Limb (tissue), 2 donors: ENCODE data around the gene TCF7L2.

Experiments
- DNase-seq, 2 donors: peaks; one replicate each; pipeline ENCODE4 v3.0.0-alpha.2; 2016; ENCODE audit errors: extremely low spot score in 2 of 2

The TCF7L2 gene

DNA sequence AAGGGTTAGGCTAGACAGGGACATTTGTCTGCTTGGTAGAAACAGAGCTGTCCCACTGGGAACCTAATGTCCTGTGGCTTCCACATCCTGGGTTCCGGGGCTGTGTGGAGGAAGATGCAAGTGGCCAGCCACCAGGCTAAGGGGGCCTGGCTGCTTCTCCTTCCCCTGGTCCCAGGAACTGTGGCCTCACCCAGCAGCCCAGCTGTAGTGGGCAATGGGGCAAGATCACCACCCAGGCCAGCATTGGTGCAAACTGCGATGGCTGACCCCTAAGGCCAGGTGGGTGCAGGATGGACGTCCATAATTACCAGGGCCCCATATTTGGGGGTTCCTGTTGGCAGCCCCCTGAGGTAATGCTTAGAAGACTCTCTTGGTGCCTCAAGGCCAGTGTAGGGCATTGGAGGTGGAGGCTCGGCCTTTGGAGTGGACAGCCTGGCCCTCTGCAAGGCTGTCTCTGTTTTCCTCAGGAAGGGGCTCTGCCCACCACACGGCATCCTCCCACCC is 226.7 kb downstream of the TCF7L2 start:
- DNase-seq, result no peak

- DNase-seq, result peak; percentile 64 to 75
Observed at GRCh38 chr10:113177156-113177935, 227.3 kb downstream of the TCF7L2 start.

DNA sequence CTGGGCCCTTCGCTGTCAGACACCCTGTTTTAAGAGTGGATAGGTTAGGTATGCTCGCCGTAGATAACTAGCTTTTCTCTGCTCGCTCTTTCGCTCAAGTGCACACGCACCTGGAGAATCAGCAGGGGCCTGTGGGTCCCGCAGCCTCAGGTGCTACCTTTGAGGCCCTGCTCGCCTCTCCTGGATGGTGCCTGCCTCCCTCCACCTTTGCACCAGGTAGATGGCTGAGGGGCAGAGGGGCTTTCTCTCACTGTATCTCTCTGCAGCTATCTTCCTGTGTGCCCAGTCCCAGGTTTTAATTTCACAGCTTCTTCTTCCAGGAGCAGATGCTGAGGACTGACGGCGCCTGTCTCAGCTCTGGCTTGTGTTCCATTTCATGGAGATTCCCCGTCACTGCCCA is 227.9 kb downstream of the TCF7L2 start:
- no peak for DNase-seq

DNA sequence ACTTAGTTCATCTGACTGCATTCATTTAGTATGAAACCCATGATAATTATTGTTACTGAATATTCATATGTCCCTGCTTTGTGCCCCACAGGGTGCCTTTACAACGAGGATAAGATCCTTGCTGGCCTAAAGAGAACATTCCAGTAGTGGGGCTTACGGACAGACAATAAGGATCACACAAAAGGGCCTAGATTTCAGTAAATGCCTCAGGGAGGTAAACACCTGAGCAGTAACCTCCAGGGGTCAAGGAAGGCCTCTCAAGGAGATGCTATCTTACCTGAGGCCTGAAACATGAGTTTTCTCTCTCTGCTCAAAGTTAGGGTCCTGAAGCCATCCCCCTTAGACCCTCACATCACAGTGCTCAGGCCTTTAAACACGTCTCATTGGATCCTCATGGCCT is 228.7 kb downstream of the TCF7L2 start:
- DNase-seq, result no peak

GRCh38 chr10:113179265-113179664 is 229.2 kb downstream of the TCF7L2 start:
- no peak for DNase-seq

DNA sequence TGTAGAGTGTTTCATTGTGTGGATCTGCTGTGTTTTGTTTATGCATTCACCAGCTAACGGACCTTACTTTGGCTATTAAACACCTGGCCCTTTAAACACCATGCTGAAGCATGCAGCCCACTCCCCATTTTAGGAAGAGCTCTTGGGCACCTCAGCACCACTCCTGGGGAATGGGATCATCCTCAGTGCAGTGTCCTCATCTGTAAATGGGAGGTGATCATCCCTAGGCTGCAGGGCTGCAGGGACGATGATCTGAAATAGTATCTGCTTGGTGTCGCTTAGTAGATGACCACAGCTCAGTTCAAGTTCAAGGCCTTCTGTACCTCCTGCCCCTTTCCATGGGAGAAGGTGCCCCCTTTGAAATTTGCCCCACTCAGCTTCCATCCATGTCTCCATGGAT is 229.9 kb downstream of the TCF7L2 start:
- DNase-seq, result no peak

DNA sequence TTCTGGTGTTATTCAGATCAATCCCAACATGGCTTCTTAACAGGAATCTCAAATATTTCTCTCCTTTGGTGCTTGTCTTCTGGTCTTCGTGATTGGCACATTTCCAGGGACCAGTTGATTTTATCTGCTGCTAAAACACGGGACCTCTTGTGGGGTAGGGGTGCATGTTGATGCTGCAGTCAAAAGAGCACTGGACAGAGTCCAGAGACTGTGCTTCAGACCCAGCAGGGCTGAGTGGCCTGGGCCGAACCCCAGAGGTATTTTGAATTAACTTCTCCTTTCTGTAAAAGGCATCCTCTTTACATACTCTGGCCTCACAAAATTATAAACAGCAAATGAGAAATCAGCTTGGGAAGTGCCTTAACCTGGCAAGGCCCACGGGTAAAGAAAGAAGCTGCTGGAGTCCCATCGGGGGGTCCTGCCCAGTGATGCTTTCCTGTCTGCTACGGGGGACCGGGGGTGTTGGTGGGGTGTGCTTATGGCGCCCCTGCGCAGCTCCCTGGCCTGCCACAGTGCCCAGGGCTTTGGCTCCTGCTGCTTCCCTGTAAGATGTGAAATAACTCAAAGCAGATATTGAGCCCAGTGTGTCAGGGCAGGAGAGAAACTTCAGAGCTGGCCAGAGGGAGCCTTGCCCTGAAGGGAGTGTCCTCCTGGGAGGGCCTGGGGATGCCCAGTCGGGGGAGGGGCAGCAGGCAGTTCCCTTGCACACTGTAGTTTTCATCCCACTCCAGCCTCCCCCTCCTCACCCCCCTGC is 230.5 kb downstream of the TCF7L2 start:
- no peak for DNase-seq

DNA sequence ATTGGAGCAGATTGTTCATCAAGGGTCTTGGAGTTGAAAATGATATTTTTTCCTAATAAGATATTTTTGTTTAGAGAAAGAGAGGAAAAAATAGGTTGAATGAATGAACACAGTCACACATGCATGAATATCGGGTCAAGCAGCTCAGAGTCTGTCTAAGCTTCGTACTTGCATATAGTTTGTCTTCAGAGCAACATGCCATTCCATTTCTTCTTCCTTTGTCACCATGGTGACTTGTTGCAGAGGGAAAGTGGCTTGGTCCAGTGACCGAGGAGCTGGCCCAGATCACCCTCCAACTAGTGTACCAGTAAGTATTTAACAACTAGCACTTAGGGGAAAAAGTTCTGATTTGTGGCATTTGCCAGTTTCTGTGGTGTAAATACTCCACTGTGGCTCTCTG is 232.1 kb downstream of the TCF7L2 start:
- DNase-seq, result no peak

- DNase-seq, result no peak
Observed at GRCh38 chr10:113183573-113183972, 233.5 kb downstream of the TCF7L2 start.

DNA sequence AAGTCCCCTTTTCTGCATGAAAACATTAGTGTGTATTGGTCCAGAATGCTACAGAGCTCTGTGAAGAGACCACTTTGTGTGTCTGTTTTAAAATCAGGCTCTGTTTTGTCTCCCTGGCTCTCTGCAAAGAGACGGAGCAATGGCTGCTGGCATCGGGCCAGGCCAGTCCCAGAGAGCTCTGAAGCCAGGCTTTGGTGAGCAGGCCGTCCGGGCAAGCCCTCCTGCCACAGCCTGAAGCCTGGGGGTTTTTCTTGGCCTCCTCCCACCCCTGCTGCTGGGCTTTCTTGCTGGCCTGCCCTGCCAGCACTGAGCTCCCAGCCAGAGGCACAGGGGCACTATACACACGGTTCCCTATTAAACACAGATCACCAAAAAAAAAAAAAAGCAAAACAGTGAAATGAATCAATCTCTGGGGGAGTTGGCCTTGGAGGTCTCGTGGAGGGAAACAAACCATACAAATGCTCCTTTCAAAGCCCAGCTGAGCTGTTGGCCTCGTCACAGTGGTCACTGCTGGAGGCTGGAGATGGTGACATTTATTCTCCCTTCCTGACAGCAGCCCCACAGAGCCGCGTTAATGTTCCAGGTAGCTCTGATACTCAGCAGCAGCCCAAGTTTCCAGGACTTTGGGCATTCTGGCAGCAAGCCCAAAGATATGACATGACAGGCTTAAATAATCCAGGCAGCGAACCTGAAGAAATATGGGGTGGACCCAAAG is 237.2 kb downstream of the TCF7L2 start:
- peak; percentile 48 to 80 for DNase-seq

- DNase-seq, result no peak
Observed at GRCh38 chr10:113199459-113199858, 249.4 kb downstream of the TCF7L2 start.

GRCh38 chr10:113202011-113202410 is 252.0 kb downstream of the TCF7L2 start:
- DNase-seq, result no peak

DNA sequence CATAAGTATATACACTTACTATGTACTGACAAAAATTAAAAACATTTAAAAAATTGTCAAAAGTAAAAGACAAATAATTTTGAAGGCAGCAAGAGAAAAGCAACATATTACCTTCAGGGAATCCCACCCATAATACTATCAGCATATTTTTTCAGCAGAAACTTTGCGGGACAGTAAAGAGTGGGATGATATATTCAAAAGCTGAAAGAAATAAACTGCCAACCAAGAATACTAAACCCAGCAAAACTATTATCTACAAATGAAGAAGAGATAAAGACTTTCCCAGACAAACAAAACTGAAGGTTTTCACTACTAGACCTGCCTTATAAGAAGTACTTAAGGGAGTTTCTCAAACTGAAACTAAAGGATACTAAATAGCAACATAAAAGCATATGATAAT is 257.9 kb downstream of the TCF7L2 start:
- DNase-seq, result no peak

GRCh38 chr10:113213035-113213434 is 263.0 kb downstream of the TCF7L2 start:
- DNase-seq, result no peak

GRCh38 chr10:113214331-113214730 is 264.3 kb downstream of the TCF7L2 start:
- no peak for DNase-seq

GRCh38 chr10:113216102-113216501 is 266.1 kb downstream of the TCF7L2 start:
- DNase-seq, result no peak
